HepG2 (cell line): ENCODE results near the gene IKZF3. TPM values are rescaled to one million over a fixed set of nuclear protein-coding genes. Genes with fewer than 3 reads are reported as not detected.

Experiments
- ATAC-seq: fragments of 200-7000 bp; cut with Tn5 transposase; 3 replicates; pipeline ENCODE4 v1.9.1; 2020; ENCODE audit warnings: mild to moderate bottlenecking, moderate library complexity
- BruUV-seq: library from RNA; stranded (reverse); fragments of 400-500 nt; replicated peaks from 2 replicates; lab custom pipeline; 2021; lab: Mats Ljungman, UMichigan
- CTCF ChIA-PET: fragments of 300-600 bp; formaldehyde crosslinking; extraction: SDS; loops from one replicate; lab custom pipeline; 2021; ENCODE audit warnings: low total read pairs, inconsistent platforms, low intra/inter-chr PET ratio; lab: Yijun Ruan, JAX
- POLR2A ChIA-PET: fragments of 350-600 bp; sonication (Branson Sonifier 250); formaldehyde crosslinking; loops from one replicate; lab custom pipeline; 2020; ENCODE audit warnings: antibody characterized with exemption, inconsistent platforms; lab: Yijun Ruan, JAX
- DNase-seq: peaks from one replicate; pipeline ENCODE4 v3.0.0-alpha.2; 2015; ENCODE audit warnings: low spot score
- FAIRE-seq: peaks from 3 replicates; lab custom pipeline; 2011; peaks lifted over from hg19 to GRCh38; lab: Jason Lieb, UNC
- H2AFZ ChIP-seq: one replicate; pipeline ENCODE4 v1.6.1; 2011; ENCODE audit warnings: low read length, inconsistent platforms
- H3K27ac ChIP-seq: fragments of 300-600 bp; 3 replicates; pipeline ENCODE4 v1.8.0; 2011; ENCODE audit warnings: mixed run types, mild to moderate bottlenecking, mixed read lengths, low read length, inconsistent platforms; ENCODE audit not compliant: insufficient read depth; ENCODE audit errors: extremely low read length
- H3K27me3 ChIP-seq, 2 experiments: fragments of 200-600 bp in 1 of 2; 2 replicates in 1 of 2; 3 replicates in 1 of 2; pipeline versions ENCODE4 v1.6.0 to v1.8.0; 2011; ENCODE audit warnings: low read length in 2 of 2, mild to moderate bottlenecking in 2 of 2, moderate library complexity in 2 of 2, inconsistent platforms in 1 of 2; ENCODE audit not compliant: insufficient read depth in 2 of 2, control insufficient read depth in 1 of 2
- H3K36me3 ChIP-seq, 2 experiments: fragments of 200-600 bp in 1 of 2; replicated peaks in 1 of 2; 2 replicates in 1 of 2; 3 replicates in 1 of 2; pipeline versions ENCODE4 v1.5.1 to v1.8.0; 2011; ENCODE audit warnings: low read length in 2 of 2, inconsistent platforms in 1 of 2; ENCODE audit not compliant: insufficient read depth in 2 of 2, control insufficient read depth in 1 of 2
- H3K4me1 ChIP-seq: 2 replicates; pipeline ENCODE4 v1.5.1; 2012; ENCODE audit warnings: low read length, inconsistent platforms; ENCODE audit not compliant: insufficient read depth
- H3K4me2 ChIP-seq: 2 replicates; pipeline ENCODE4 v1.6.0; 2011; ENCODE audit warnings: low read depth, low read length, inconsistent platforms
- H3K4me3 ChIP-seq, 3 experiments: fragments of 200-600 bp in 1 of 3; sonication (generic), shearing (Covaris generic) in 1 of 3; replicated peaks in 1 of 3; 2 replicates each; pipeline ENCODE4 v1.5.1; 2011 to 2016; ENCODE audit warnings: low read length in 3 of 3, inconsistent platforms in 2 of 3, low read depth in 2 of 3, mild to moderate bottlenecking in 2 of 3, control low read depth in 1 of 3, mixed read lengths in 1 of 3; ENCODE audit not compliant: insufficient read depth in 1 of 3
- H3K79me2 ChIP-seq: one replicate; pipeline ENCODE4 v1.6.1; 2011; ENCODE audit warnings: low read length, inconsistent platforms; ENCODE audit not compliant: insufficient read depth
- H3K9ac ChIP-seq: 2 replicates; pipeline ENCODE4 v1.6.0; 2011; ENCODE audit warnings: mild to moderate bottlenecking, low read depth, low read length, inconsistent platforms; ENCODE audit not compliant: insufficient read depth
- H3K9me3 ChIP-seq: 2 replicates; pipeline ENCODE4 v1.5.1; 2012; ENCODE audit warnings: mild to moderate bottlenecking, low read length
- H4K20me1 ChIP-seq: 2 replicates; pipeline ENCODE4 v1.6.0; 2011; ENCODE audit warnings: inconsistent platforms, mild to moderate bottlenecking, low read length, moderate library complexity; ENCODE audit not compliant: insufficient read depth
- AGO2 ChIP-seq: fragments of 200-400 bp; formaldehyde crosslinking; optimal IDR thresholded peaks from 2 replicates; pipeline ENCODE3; 2017; ENCODE audit warnings: mild to moderate bottlenecking, low read depth, low read length, moderate library complexity
- WGBS: methylation state at CpG from one replicate; pipeline ENCODE4 v1.1.6; 2017; ENCODE audit warnings: low lambda C conversion rate; 5-methylcytosine and 5-hydroxymethylcytosine counted together
- in situ Hi-C: cut with HindIII; loops from 2 replicates; pipeline ENCODE4 v1.10.0; 2017; ENCODE audit warnings: low pct_unique_long_range_greater_than_20kb; ENCODE audit not compliant: extremely low pct_ligation_motif_present
- intact Hi-C: fragments of 100-400 bp; cut with micrococcal nuclease; formaldehyde crosslinking; loops from one replicate; pipeline ENCODE4 v1.10.0; 2022; ENCODE audit not compliant: unreplicated experiment
- polyA plus RNA-seq, 8 experiments: library from polyadenylated mRNA; depleted of rRNA in 3 of 8; stranded (reverse) in 7 of 8; unstranded in 1 of 8; fragments of >200 nt; fragmentation: Illumina TruSeq in 4 of 8; extraction: Trizol in 4 of 8; gene quantifications; 2 replicates each; pipeline versions ENCODE4 v1.2.1 to v1.2.3, GENCODE V29; 2011 to 2016; ENCODE audit warnings: low read depth in 4 of 8, missing spikeins in 1 of 8, mixed read lengths in 1 of 8; ENCODE audit not compliant: insufficient read depth in 1 of 8
- total RNA-seq, 5 experiments: library from RNA; depleted of rRNA; stranded (reverse); fragments of >200 nt; fragmentation: Illumina TruSeq; extraction: Trizol; gene quantifications; 2 replicates each; pipeline ENCODE4 v1.2.3, GENCODE V29; 2016; ENCODE audit warnings: low read depth in 1 of 5
- TF ChIP-seq, protein P1 (sequence below): sonication (generic); formaldehyde crosslinking; IDR thresholded peaks from 2 replicates; pipeline ENCODE4 v1.9.0; 2021; ENCODE audit warnings: mild to moderate bottlenecking, missing genetic modification reagents

IKZF3 gene
- total and polyA plus RNA-seq, 2 of the 13 experiments (the other 11 are each of a cell fraction or from before 2014, with no cell fraction given), result not detected

DNA sequence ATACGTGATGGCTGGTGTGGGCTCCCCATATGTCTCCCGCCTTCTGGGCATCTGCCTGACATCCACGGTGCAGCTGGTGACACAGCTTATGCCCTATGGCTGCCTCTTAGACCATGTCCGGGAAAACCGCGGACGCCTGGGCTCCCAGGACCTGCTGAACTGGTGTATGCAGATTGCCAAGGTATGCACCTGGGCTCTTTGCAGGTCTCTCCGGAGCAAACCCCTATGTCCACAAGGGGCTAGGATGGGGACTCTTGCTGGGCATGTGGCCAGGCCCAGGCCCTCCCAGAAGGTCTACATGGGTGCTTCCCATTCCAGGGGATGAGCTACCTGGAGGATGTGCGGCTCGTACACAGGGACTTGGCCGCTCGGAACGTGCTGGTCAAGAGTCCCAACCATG lies 139.4 kb downstream of the IKZF3 start:
- H3K79me2 ChIP-seq, result peaks cover under 1% of the 10 kb centered on the region
- H3K27ac ChIP-seq, result no peak overlapping the region
- peaks cover 9% of the 10 kb centered on the region for H3K4me1 ChIP-seq
- POLR2A ChIA-PET, result interaction anchor here (1.6 to 1.7 kb wide), 2 partner anchors 14 to 21 kb away, joined by 3 to 5 read pairs; no protein-coding TSS in a partner anchor
- CTCF ChIA-PET, result no interaction called here
- H3K4me3 ChIP-seq, result no peak overlapping the region
- no peak for FAIRE-seq
- no peak overlapping the region for H3K4me2 ChIP-seq
- no peak for DNase-seq
- peak; percentile 47 for TF ChIP-seq AGO2
- TF ChIP-seq, protein P1, sequence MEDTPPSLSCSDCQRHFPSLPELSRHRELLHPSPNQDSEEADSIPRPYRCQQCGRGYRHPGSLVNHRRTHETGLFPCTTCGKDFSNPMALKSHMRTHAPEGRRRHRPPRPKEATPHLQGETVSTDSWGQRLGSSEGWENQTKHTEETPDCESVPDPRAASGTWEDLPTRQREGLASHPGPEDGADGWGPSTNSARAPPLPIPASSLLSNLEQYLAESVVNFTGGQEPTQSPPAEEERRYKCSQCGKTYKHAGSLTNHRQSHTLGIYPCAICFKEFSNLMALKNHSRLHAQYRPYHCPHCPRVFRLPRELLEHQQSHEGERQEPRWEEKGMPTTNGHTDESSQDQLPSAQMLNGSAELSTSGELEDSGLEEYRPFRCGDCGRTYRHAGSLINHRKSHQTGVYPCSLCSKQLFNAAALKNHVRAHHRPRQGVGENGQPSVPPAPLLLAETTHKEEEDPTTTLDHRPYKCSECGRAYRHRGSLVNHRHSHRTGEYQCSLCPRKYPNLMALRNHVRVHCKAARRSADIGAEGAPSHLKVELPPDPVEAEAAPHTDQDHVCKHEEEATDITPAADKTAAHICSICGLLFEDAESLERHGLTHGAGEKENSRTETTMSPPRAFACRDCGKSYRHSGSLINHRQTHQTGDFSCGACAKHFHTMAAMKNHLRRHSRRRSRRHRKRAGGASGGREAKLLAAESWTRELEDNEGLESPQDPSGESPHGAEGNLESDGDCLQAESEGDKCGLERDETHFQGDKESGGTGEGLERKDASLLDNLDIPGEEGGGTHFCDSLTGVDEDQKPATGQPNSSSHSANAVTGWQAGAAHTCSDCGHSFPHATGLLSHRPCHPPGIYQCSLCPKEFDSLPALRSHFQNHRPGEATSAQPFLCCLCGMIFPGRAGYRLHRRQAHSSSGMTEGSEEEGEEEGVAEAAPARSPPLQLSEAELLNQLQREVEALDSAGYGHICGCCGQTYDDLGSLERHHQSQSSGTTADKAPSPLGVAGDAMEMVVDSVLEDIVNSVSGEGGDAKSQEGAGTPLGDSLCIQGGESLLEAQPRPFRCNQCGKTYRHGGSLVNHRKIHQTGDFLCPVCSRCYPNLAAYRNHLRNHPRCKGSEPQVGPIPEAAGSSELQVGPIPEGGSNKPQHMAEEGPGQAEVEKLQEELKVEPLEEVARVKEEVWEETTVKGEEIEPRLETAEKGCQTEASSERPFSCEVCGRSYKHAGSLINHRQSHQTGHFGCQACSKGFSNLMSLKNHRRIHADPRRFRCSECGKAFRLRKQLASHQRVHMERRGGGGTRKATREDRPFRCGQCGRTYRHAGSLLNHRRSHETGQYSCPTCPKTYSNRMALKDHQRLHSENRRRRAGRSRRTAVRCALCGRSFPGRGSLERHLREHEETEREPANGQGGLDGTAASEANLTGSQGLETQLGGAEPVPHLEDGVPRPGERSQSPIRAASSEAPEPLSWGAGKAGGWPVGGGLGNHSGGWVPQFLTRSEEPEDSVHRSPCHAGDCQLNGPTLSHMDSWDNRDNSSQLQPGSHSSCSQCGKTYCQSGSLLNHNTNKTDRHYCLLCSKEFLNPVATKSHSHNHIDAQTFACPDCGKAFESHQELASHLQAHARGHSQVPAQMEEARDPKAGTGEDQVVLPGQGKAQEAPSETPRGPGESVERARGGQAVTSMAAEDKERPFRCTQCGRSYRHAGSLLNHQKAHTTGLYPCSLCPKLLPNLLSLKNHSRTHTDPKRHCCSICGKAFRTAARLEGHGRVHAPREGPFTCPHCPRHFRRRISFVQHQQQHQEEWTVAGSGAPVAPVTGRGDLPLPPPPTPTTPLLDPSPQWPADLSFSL (CRISPR knock-in tag), result no peak
- H3K9ac ChIP-seq, result no peak overlapping the region
- H3K27me3 ChIP-seq, result no peaks in the 10 kb centered on the region
- BruUV-seq, result no TSS peak
- no peaks in the 10 kb centered on the region for H3K9me3 ChIP-seq
- peaks cover 20 to 65% of the 10 kb centered on the region in 2 experiments for H3K36me3 ChIP-seq
- in situ Hi-C loops, result no loop called here
- no peak for ATAC-seq
- no peak overlapping the region for H2AFZ ChIP-seq
- intact Hi-C loops, result no loop called here
- H4K20me1 ChIP-seq, result no peaks in the 10 kb centered on the region
- 98% methylated on average over 13 of the region's 13 CpGs for WGBS
